ENCODE measurements around the gene NMU. TPM values are rescaled to one million over a fixed set of nuclear protein-coding genes. Genes with fewer than 3 reads are reported as not detected.

Gene NMU
- total and polyA plus RNA-seq, 4 donors: 1.1 to 2.6 (median 1.6) TPM

GRCh38 chr4:55613621-55614020 is 22.5 kb downstream of the NMU start:
- Histone ChIP-seq H3K27me3 (ENCODE audit: control insufficient read depth in 3 of 3, insufficient read depth in 3 of 3, low read length in 2 of 3) (no peaks in the 10 kb centered on the region), H3K27ac (ENCODE audit: low read depth in 1 of 2, low read length in 1 of 2) (no peak overlapping the region), H3K4me3 (no peak overlapping the region), H3K36me3 (ENCODE audit: control insufficient read depth in 4 of 4, insufficient read depth in 4 of 4, low read length in 4 of 4) (no peaks in the 10 kb centered on the region), H3K9ac (ENCODE audit: insufficient read depth in 1 of 2, low read length in 2 of 2) (no peak overlapping the region), H3K4me1 (ENCODE audit: control insufficient read depth in 5 of 5, insufficient read depth in 5 of 5, low read length in 5 of 5) (no peaks in the 10 kb centered on the region), H3K9me3 (ENCODE audit: control insufficient read depth in 4 of 4, insufficient read depth in 3 of 4, low read length in 3 of 4) (no peaks in the 10 kb centered on the region)
- DNase-seq (no peak), ATAC-seq (ENCODE audit: insufficient read depth, low FRiP score) (no peak)
- WGBS, 2 donors: 83 to 95% methylated on average over 3 of the region's 3 CpGs
- TF ChIP-seq CTCF (IDR thresholded peaks at IDR 0.05; ENCODE audit: control extremely low read depth, extremely low read depth): no peak

GRCh38 chr4:55612341-55612740 is 23.8 kb downstream of the NMU start:
- no peak for ATAC-seq (ENCODE audit: insufficient read depth, low FRiP score)
- DNase-seq: no peak
- H3K4me1 ChIP-seq (ENCODE audit: control insufficient read depth in 5 of 5, insufficient read depth in 5 of 5, low read length in 5 of 5): no peaks in the 10 kb centered on the region
- H3K36me3 ChIP-seq (ENCODE audit: control insufficient read depth in 4 of 4, insufficient read depth in 4 of 4, low read length in 4 of 4): no peaks in the 10 kb centered on the region
- H3K9ac ChIP-seq (ENCODE audit: insufficient read depth in 1 of 2, low read length in 2 of 2): no peak overlapping the region
- H3K27ac ChIP-seq (ENCODE audit: low read depth in 1 of 2, low read length in 1 of 2): no peak overlapping the region
- H3K9me3 ChIP-seq (ENCODE audit: control insufficient read depth in 4 of 4, insufficient read depth in 3 of 4, low read length in 3 of 4): no peaks in the 10 kb centered on the region
- TF ChIP-seq CTCF (IDR thresholded peaks at IDR 0.05; ENCODE audit: control extremely low read depth, extremely low read depth): no peak
- no peaks in the 10 kb centered on the region for H3K27me3 ChIP-seq (ENCODE audit: control insufficient read depth in 3 of 3, insufficient read depth in 3 of 3, low read length in 2 of 3)
- H3K4me3 ChIP-seq: no peak overlapping the region
- WGBS, 2 donors: 84 to 91% methylated on average over 3 of the region's 3 CpGs

GRCh38 chr4:55611358-55612059 is 24.6 kb downstream of the NMU start:
- Histone ChIP-seq H3K9me3 (ENCODE audit: control insufficient read depth in 4 of 4, insufficient read depth in 3 of 4, low read length in 3 of 4) (no peaks in the 10 kb centered on the region), H3K4me1 (ENCODE audit: control insufficient read depth in 5 of 5, insufficient read depth in 5 of 5, low read length in 5 of 5) (no peaks in the 10 kb centered on the region), H3K36me3 (ENCODE audit: control insufficient read depth in 4 of 4, insufficient read depth in 4 of 4, low read length in 4 of 4) (no peaks in the 10 kb centered on the region), H3K9ac (ENCODE audit: insufficient read depth in 1 of 2, low read length in 2 of 2) (no peak overlapping the region), H3K4me3 (no peak overlapping the region), H3K27me3 (ENCODE audit: control insufficient read depth in 3 of 3, insufficient read depth in 3 of 3, low read length in 2 of 3) (no peaks in the 10 kb centered on the region), H3K27ac (ENCODE audit: low read depth in 1 of 2, low read length in 1 of 2) (no peak overlapping the region)
- no peak for TF ChIP-seq CTCF (IDR thresholded peaks at IDR 0.05; ENCODE audit: control extremely low read depth, extremely low read depth)
- ATAC-seq (ENCODE audit: insufficient read depth, low FRiP score) (no peak), DNase-seq (no peak)
- 89 to 95% methylated on average over 3 of the region's 3 CpGs for WGBS, 2 donors

GRCh38 chr4:55610381-55610780 is 25.7 kb downstream of the NMU start:
- no peak for TF ChIP-seq CTCF (IDR thresholded peaks at IDR 0.05; ENCODE audit: control extremely low read depth, extremely low read depth)
- Histone ChIP-seq H3K9me3 (ENCODE audit: control insufficient read depth in 4 of 4, insufficient read depth in 3 of 4, low read length in 3 of 4) (no peaks in the 10 kb centered on the region), H3K27ac (ENCODE audit: low read depth in 1 of 2, low read length in 1 of 2) (no peak overlapping the region), H3K4me1 (ENCODE audit: control insufficient read depth in 5 of 5, insufficient read depth in 5 of 5, low read length in 5 of 5) (no peaks in the 10 kb centered on the region), H3K9ac (ENCODE audit: insufficient read depth in 1 of 2, low read length in 2 of 2) (no peak overlapping the region), H3K36me3 (ENCODE audit: control insufficient read depth in 4 of 4, insufficient read depth in 4 of 4, low read length in 4 of 4) (no peaks in the 10 kb centered on the region), H3K4me3 (no peak overlapping the region), H3K27me3 (ENCODE audit: control insufficient read depth in 3 of 3, insufficient read depth in 3 of 3, low read length in 2 of 3) (no peaks in the 10 kb centered on the region)
- 91 to 100% methylated on average over 2 of the region's 2 CpGs for WGBS, 2 donors
- ATAC-seq (ENCODE audit: insufficient read depth, low FRiP score) (no peak), DNase-seq (no peak)
